Lung (tissue), 12 donors: ENCODE data around the gene SSTR3. TPM values are rescaled to one million over a fixed set of nuclear protein-coding genes. Genes with fewer than 3 reads are reported as not detected.

Experiments used
- ATAC-seq: fragments of 200-7000 bp; cut with Tn5 transposase; one replicate; pipeline ENCODE4 v1.9.1; 2020; ENCODE audit warnings: moderate number of reproducible peaks; ENCODE audit not compliant: insufficient read depth, low FRiP score
- DNase-seq, 3 donors: peaks; one replicate each; pipeline ENCODE4 v3.0.0-alpha.2; 2013 to 2017
- H3K27ac ChIP-seq, 2 donors: one replicate each; pipeline ENCODE4 v1.5.1; 2013; ENCODE audit warnings: mild to moderate bottlenecking in 2 of 2, moderate library complexity in 2 of 2, control low read depth in 1 of 2, inconsistent platforms in 1 of 2, low read depth in 1 of 2, low read length in 1 of 2
- H3K27me3 ChIP-seq, 3 donors: one replicate each; pipeline ENCODE4 v1.5.1; 2013; ENCODE audit warnings: low read length in 2 of 3; ENCODE audit not compliant: control insufficient read depth in 3 of 3, insufficient read depth in 3 of 3
- H3K36me3 ChIP-seq, 4 donors: one replicate each; pipeline ENCODE4 v1.5.1; 2013; ENCODE audit warnings: low read length in 4 of 4, mild to moderate bottlenecking in 1 of 4, moderate library complexity in 1 of 4; ENCODE audit not compliant: control insufficient read depth in 4 of 4, insufficient read depth in 4 of 4
- H3K4me1 ChIP-seq, 5 donors: one replicate each; pipeline ENCODE4 v1.5.1; 2013; ENCODE audit warnings: low read length in 5 of 5, mild to moderate bottlenecking in 2 of 5, moderate library complexity in 1 of 5; ENCODE audit not compliant: control insufficient read depth in 5 of 5, insufficient read depth in 5 of 5
- H3K4me3 ChIP-seq: one replicate; pipeline ENCODE4 v1.5.1; 2013; ENCODE audit warnings: mild to moderate bottlenecking, control low read depth, moderate library complexity
- H3K9ac ChIP-seq, 2 donors: one replicate each; pipeline ENCODE4 v1.5.1; 2013; ENCODE audit warnings: low read length in 2 of 2, control low read depth in 1 of 2; ENCODE audit not compliant: insufficient read depth in 1 of 2
- H3K9me3 ChIP-seq, 4 donors: one replicate each; pipeline ENCODE4 v1.5.1; 2013; ENCODE audit warnings: low read length in 3 of 4, mild to moderate bottlenecking in 1 of 4, moderate library complexity in 1 of 4; ENCODE audit not compliant: control insufficient read depth in 4 of 4, insufficient read depth in 3 of 4
- CTCF ChIP-seq: IDR thresholded peaks from 2 replicates; pipeline ENCODE4 v1.5.1; 2012; ENCODE audit warnings: mild to moderate bottlenecking; ENCODE audit errors: control extremely low read depth, extremely low read depth
- WGBS, 2 donors: extraction: QIAGEN DNeasy Blood & Tissue Kit; methylation state at CpG; one replicate each; pipeline ENCODE4 v1.1.7; 2013; 5-methylcytosine and 5-hydroxymethylcytosine counted together
- polyA plus RNA-seq, 2 donors: library from polyadenylated mRNA; stranded (reverse); fragments of 200-250 nt; gene quantifications; one replicate each; pipeline ENCODE4 v1.2.1, GENCODE V29; 2013
- total RNA-seq, 2 donors: library from RNA; depleted of rRNA in 1 of 2; stranded (reverse); fragments of >200 nt in 1 of 2; gene quantifications; one replicate each; pipeline ENCODE4 v1.2.1, GENCODE V29; 2014 to 2021
- donor health status: control.
- donor health status: control.
- donor health status: Bipolar disorder and iron deficiency.
- donor health status: healthy.
- donor health status: DM: yes; HTN: yes; CAD: no.

SSTR3 gene
- total and polyA plus RNA-seq, 4 donors: 0.04 to 0.87 (median 0.10) TPM

- peaks cover 0 to 5% (median 0%) of the 10 kb centered on the region in 4 donors for H3K9me3 ChIP-seq
- no peak for TF ChIP-seq CTCF
- WGBS, 2 donors: 31 to 51% methylated on average over 4 of the region's 4 CpGs
- H3K27me3 ChIP-seq: no peaks in the 10 kb centered on the region
- no peak for ATAC-seq
- H3K4me1 ChIP-seq: no peaks in the 10 kb centered on the region
- no peak overlapping the region for H3K4me3 ChIP-seq
- H3K27ac ChIP-seq: no peak overlapping the region
- no peak overlapping the region for H3K9ac ChIP-seq
- DNase-seq: no peak
- H3K36me3 ChIP-seq: no peaks in the 10 kb centered on the region
Measured at GRCh38 chr22:37220543-37220981, 8.3 kb upstream of the SSTR3 start.

- Histone ChIP-seq H3K4me1 (no peaks in the 10 kb centered on the region), H3K27ac (no peak overlapping the region), H3K4me3 (no peak overlapping the region), H3K27me3 (no peaks in the 10 kb centered on the region), H3K36me3 (no peaks in the 10 kb centered on the region), H3K9ac (no peak overlapping the region), H3K9me3 (peaks cover 0 to 5% (median 0%) of the 10 kb centered on the region in 4 donors)
- ATAC-seq (no peak), DNase-seq (no peak)
- 86 to 92% methylated on average over 6 of the region's 6 CpGs for WGBS, 2 donors
- no peak for TF ChIP-seq CTCF
Measured at GRCh38 chr22:37219533-37219932, 7.3 kb upstream of the SSTR3 start.

GRCh38 chr22:37218771-37219411 is 6.6 kb upstream of the SSTR3 start:
- Histone ChIP-seq H3K27ac (no peak overlapping the region), H3K9me3 (peaks cover 0 to 5% (median 0%) of the 10 kb centered on the region in 4 donors), H3K4me3 (no peak overlapping the region), H3K36me3 (no peaks in the 10 kb centered on the region), H3K9ac (no peak overlapping the region), H3K27me3 (no peaks in the 10 kb centered on the region), H3K4me1 (no peaks in the 10 kb centered on the region)
- ATAC-seq: no peak
- no peak for TF ChIP-seq CTCF
- 15 to 36% methylated on average over 7 of the region's 7 CpGs for WGBS, 2 donors
- DNase-seq: no peak

- Histone ChIP-seq H3K9ac (no peak overlapping the region), H3K27me3 (no peaks in the 10 kb centered on the region), H3K9me3 (peaks cover 0 to 5% (median 0%) of the 10 kb centered on the region in 4 donors), H3K36me3 (no peaks in the 10 kb centered on the region), H3K4me1 (no peaks in the 10 kb centered on the region), H3K27ac (no peak overlapping the region), H3K4me3 (no peak overlapping the region)
- no peak for ATAC-seq
- 76 to 79% methylated on average over 6 of the region's 6 CpGs for WGBS, 2 donors
- no peak for TF ChIP-seq CTCF
- no peak for DNase-seq
Measured at GRCh38 chr22:37218399-37218770, 6.1 kb upstream of the SSTR3 start.
